ENCODE measurements around the gene SLC1A3. TPM values are rescaled to one million over a fixed set of nuclear protein-coding genes. Genes with fewer than 3 reads are reported as not detected.

Gene SLC1A3
- total RNA-seq, 1 experiment from 2014 or later, result 28.9 TPM

DNA sequence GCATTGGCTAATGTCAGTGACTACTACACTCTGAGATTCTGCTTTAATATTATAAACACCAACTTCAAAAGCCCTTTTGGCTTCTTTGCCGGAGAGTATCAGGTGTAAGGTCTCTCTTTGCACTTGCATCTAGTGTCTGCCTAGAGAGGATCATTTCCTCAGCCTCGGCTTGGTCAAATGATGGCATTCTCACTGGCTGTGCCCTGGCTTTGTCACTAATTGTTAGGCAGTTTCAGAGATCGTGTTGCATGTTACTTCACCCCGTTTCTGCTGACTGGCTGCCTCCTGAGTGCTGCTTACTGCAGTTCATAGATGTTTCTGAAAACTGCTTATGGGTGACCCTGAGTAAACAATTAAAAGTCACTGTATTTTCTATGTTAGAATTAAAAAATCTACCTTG is 48.8 kb downstream of the SLC1A3 start:
- BruUV-seq (replicated peaks), result no TSS peak

DNA sequence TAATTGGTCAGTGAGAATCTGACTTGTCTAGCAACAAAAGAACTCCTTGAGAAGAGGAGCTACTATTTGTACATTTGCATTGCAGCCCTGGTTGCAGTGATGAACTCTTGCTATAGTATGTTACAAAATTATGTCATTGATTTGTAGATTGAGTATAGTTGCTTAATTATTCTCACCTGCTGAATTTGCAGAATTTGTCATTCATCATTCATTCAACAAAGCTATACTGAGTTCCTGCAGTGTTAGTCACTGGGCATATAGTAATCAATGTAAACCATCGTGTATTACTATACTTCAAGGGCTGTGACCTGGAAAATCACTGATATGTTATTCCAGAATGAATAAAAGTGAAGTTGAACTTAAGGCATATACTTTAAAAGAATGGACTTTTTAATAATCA is 50.1 kb downstream of the SLC1A3 start:
- ChIA-PET POLR2A (ENCODE audit: low non-redundant PET) (no interaction called here), CTCF (no interaction called here)
- Histone ChIP-seq H3K27me3 (replicated peaks; ENCODE audit: insufficient read depth, low read depth, low read length, poor library complexity) (no peaks in the 10 kb centered on the region), H3K4me1 (ENCODE audit: insufficient read depth, low read length, poor library complexity, severe bottlenecking) (peaks cover 44% of the 10 kb centered on the region), H3K36me3 (ENCODE audit: insufficient read depth, low read length, poor library complexity, severe bottlenecking) (no peaks in the 10 kb centered on the region), H3K9me3 (ENCODE audit: low read depth, low read length, poor library complexity, severe bottlenecking) (no peaks in the 10 kb centered on the region), H3K4me3 (ENCODE audit: low read depth, low read length, poor library complexity, severe bottlenecking) (no peak overlapping the region), H3K27ac (ENCODE audit: low read depth, low read length, poor library complexity, severe bottlenecking) (no peak overlapping the region)
- no peak for DNase-seq (ENCODE audit: low spot score)
- TF ChIP-seq, protein P1, sequence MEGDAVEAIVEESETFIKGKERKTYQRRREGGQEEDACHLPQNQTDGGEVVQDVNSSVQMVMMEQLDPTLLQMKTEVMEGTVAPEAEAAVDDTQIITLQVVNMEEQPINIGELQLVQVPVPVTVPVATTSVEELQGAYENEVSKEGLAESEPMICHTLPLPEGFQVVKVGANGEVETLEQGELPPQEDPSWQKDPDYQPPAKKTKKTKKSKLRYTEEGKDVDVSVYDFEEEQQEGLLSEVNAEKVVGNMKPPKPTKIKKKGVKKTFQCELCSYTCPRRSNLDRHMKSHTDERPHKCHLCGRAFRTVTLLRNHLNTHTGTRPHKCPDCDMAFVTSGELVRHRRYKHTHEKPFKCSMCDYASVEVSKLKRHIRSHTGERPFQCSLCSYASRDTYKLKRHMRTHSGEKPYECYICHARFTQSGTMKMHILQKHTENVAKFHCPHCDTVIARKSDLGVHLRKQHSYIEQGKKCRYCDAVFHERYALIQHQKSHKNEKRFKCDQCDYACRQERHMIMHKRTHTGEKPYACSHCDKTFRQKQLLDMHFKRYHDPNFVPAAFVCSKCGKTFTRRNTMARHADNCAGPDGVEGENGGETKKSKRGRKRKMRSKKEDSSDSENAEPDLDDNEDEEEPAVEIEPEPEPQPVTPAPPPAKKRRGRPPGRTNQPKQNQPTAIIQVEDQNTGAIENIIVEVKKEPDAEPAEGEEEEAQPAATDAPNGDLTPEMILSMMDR (conservative IDR thresholded peaks at IDR 0.05; ENCODE audit: low read depth, low read length), result no peak
- TF ChIP-seq EZH2 (IDR thresholded peaks at IDR 0.05; ENCODE audit: borderline replicate concordance, low read depth, low read length, poor library complexity, severe bottlenecking), result no peak
- BruUV-seq (replicated peaks), result no TSS peak
- intact Hi-C loops (cut with micrococcal nuclease; ENCODE audit: unreplicated experiment), result no loop called here

More for the DNA sequence above, 48.8 kb downstream of the SLC1A3 start:
- Histone ChIP-seq H3K4me1 (ENCODE audit: insufficient read depth, low read length, poor library complexity, severe bottlenecking) (peaks cover 44% of the 10 kb centered on the region), H3K9me3 (ENCODE audit: low read depth, low read length, poor library complexity, severe bottlenecking) (no peaks in the 10 kb centered on the region), H3K4me3 (ENCODE audit: low read depth, low read length, poor library complexity, severe bottlenecking) (no peak overlapping the region), H3K36me3 (ENCODE audit: insufficient read depth, low read length, poor library complexity, severe bottlenecking) (no peaks in the 10 kb centered on the region), H3K27me3 (replicated peaks; ENCODE audit: insufficient read depth, low read depth, low read length, poor library complexity) (no peaks in the 10 kb centered on the region), H3K27ac (ENCODE audit: low read depth, low read length, poor library complexity, severe bottlenecking) (no peak overlapping the region)
- TF ChIP-seq, protein P1 (conservative IDR thresholded peaks at IDR 0.05; ENCODE audit: low read depth, low read length), result no peak
- no peak for TF ChIP-seq EZH2 (IDR thresholded peaks at IDR 0.05; ENCODE audit: borderline replicate concordance, low read depth, low read length, poor library complexity, severe bottlenecking)
- ChIA-PET POLR2A (ENCODE audit: low non-redundant PET) (interaction anchor here (0.6 kb wide), 1 partner anchor 18 kb away, joined by 6 read pairs; no protein-coding TSS in a partner anchor), CTCF (interaction anchor here (0.6 kb wide), 1 partner anchor 35 kb away, joined by 3 read pairs; no protein-coding TSS in a partner anchor)
- DNase-seq (ENCODE audit: low spot score), result peak; percentile 22
- intact Hi-C loops (cut with micrococcal nuclease; ENCODE audit: unreplicated experiment), result no loop called here

DNA sequence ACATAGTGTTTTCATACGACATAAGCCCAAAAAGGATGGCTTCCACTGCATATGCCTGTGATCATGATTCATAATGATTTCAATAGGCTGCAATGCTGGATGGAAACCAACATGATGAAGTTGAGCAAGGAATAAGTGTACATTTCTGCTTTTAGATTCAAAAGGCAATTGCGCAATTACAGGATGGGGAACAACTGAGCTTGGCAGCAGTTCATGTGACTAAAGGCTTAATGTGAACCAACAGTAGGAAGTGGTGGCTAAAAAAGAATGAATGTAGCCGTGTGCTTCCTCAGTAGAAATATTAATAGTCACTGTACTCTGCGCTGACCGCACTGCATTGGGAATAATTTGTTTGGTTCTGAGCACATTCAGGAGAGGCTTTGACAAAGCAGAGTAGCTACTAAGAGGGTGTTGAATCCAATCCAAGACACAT is 51.2 kb downstream of the SLC1A3 start:
- no peaks in the 10 kb centered on the region for H3K27me3 ChIP-seq (replicated peaks; ENCODE audit: insufficient read depth, low read depth, low read length, poor library complexity)
- POLR2A ChIA-PET (ENCODE audit: low non-redundant PET), result no interaction called here
- intact Hi-C loops (cut with micrococcal nuclease; ENCODE audit: unreplicated experiment), result no loop called here
- CTCF ChIA-PET, result no interaction called here
- no peaks in the 10 kb centered on the region for H3K9me3 ChIP-seq (ENCODE audit: low read depth, low read length, poor library complexity, severe bottlenecking)
- TF ChIP-seq, protein P1 (conservative IDR thresholded peaks at IDR 0.05; ENCODE audit: low read depth, low read length), result no peak
- TF ChIP-seq EZH2 (IDR thresholded peaks at IDR 0.05; ENCODE audit: borderline replicate concordance, low read depth, low read length, poor library complexity, severe bottlenecking), result no peak
- BruUV-seq (replicated peaks), result no TSS peak
- H3K27ac ChIP-seq (ENCODE audit: low read depth, low read length, poor library complexity, severe bottlenecking), result peak overlapping the region; percentile 76
- peaks cover 44% of the 10 kb centered on the region for H3K4me1 ChIP-seq (ENCODE audit: insufficient read depth, low read length, poor library complexity, severe bottlenecking)
- peak; percentile 95 for DNase-seq (ENCODE audit: low spot score)
- no peaks in the 10 kb centered on the region for H3K36me3 ChIP-seq (ENCODE audit: insufficient read depth, low read length, poor library complexity, severe bottlenecking)
- no peak overlapping the region for H3K4me3 ChIP-seq (ENCODE audit: low read depth, low read length, poor library complexity, severe bottlenecking)

Data from A673 (cell line).